Myocyte (in vitro differentiated cells): ENCODE data around the gene NUDC. TPM values are rescaled to one million over a fixed set of nuclear protein-coding genes. Genes with fewer than 3 reads are reported as not detected.

ENCODE experiments used
- DNase-seq: peaks from one replicate; pipeline ENCODE4 v3.0.0-alpha.2; 2012; ENCODE audit warnings: low read depth
- total RNA-seq: library from RNA; depleted of rRNA; stranded (reverse); fragments of >200 nt; gene quantifications from 2 replicates; pipeline ENCODE4 v1.2.3, GENCODE V29; 2014

NUDC gene
- total RNA-seq, 1 donor from 2014 or later: 43.0 TPM

DNA sequence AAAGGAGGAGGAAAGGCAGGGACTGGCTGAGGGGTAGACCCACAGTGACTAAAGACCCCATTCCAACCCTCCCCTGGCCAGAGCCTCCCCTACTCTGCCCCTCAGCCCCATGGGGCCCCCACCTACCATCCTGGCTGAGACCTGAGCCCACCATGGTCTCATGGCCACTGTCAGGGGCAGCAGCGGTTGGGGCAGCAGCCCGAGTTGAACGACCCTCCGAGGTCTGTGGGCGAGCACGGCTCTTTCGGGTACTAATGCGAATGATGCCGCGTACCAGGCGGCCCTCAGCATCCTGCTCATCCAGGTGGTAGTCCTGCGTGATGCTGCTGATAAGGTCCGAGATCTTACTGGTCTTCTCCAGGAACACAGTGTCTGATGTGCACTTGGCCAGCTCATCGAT lies 29.7 kb downstream of the NUDC start:
- DNase-seq: no peak

- no peak for DNase-seq
Measured at GRCh38 chr1:26951821-26952497, 30.4 kb downstream of the NUDC start.

- no peak for DNase-seq
Measured at GRCh38 chr1:26953374-26953773, 31.8 kb downstream of the NUDC start.

- no peak for DNase-seq
Measured at GRCh38 chr1:26956321-26956720, 34.8 kb downstream of the NUDC start.

- DNase-seq: no peak
Measured at GRCh38 chr1:26957306-26957705, 35.8 kb downstream of the NUDC start.

DNA sequence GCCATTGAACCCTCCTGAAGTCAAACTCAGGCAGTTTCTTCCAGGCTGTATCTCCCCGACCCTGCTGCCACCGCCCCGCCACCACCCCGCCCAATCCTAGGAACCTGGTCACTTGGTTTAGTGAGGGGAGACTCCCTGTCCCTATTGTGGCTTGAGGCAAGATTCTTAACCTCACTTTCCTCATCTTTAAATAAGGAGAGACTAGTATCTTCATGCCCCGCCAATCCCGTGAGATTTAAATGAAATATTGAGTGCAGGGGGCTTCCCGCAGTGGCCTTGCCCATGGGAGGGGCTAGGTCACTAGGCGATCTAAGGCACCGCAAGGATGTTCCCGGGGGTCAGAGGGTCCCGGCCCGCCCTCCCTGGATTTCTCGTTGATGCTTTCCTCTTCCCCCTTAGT lies 37.7 kb downstream of the NUDC start:
- no peak for DNase-seq

GRCh38 chr1:26959722-26960624 lies 38.4 kb downstream of the NUDC start, which contains the start of gene KDF1:
Gene KDF1 (minus strand): TSS chr1:26960468. CDS start chr1:26952380, 8,088 bp downstream.
- DNase-seq: no peak

DNA sequence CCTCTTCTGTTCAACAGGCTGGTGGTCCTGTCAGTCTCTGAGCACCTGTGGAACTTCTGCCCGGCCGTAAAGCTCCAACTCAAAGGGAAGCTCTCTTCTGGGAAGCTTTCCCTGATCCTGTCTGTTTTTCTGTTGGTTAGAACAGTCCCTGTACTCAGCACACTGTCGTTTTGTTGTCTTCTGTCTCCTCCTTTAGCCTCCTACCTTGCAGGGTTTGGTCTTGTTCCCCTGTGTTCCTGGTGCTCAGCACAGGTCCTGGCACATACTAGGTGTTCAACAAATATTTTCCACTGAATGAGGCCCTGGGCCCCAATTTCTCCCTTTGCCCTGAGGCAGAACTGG lies 39.1 kb downstream of the NUDC start:
- DNase-seq: no peak

GRCh38 chr1:26961826-26962225 lies 40.3 kb downstream of the NUDC start:
- DNase-seq: peak; percentile 14

- no peak for DNase-seq
Measured at GRCh38 chr1:26965213-26965612, 43.7 kb downstream of the NUDC start.

GRCh38 chr1:26965628-26966027 lies 44.1 kb downstream of the NUDC start:
- no peak for DNase-seq

- DNase-seq: peak; percentile 17
Measured at GRCh38 chr1:26970810-26971209, 49.3 kb downstream of the NUDC start.

DNA sequence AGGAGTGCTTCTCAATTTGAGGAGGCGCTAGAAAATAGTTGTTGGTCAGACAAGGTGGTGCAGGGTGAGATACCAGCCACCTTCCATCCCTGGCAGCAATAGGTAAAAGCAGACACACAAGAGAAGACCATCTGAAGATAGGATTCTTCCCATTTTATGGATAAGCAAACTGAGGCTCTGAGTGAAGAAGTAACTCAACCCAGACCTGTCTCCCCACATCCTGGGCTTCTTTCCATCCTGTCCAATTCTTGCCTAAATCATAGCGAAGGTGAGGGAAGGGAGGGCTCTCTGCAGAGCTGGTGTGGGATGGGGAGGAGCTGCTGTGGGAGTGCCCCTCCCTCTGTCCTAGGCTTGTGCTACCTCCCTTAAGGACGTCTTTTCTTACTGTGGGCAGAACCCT lies 50.0 kb downstream of the NUDC start:
- DNase-seq: no peak

DNA sequence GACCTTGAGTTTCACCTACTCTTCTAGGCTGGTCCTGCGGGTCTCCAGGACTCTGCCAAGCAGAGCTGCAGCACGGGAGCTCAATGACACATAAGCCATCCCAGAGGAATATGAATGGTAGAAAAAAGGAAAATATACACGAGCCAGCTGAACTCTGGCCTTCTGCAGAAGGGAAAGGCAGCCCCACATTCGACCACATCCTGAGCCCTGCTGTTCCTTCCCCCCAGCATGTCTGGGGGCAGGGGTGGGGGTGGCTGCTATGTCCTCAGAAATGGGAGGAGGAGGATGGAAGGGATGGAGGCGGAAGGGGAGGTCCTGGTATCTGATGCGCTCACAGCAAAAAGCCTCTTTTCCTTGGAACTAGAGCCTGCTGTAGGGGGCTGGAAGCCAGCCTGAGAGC lies 50.8 kb downstream of the NUDC start:
- DNase-seq: no peak

- DNase-seq: no peak
Measured at GRCh38 chr1:26972821-26973220, 51.3 kb downstream of the NUDC start.

DNA sequence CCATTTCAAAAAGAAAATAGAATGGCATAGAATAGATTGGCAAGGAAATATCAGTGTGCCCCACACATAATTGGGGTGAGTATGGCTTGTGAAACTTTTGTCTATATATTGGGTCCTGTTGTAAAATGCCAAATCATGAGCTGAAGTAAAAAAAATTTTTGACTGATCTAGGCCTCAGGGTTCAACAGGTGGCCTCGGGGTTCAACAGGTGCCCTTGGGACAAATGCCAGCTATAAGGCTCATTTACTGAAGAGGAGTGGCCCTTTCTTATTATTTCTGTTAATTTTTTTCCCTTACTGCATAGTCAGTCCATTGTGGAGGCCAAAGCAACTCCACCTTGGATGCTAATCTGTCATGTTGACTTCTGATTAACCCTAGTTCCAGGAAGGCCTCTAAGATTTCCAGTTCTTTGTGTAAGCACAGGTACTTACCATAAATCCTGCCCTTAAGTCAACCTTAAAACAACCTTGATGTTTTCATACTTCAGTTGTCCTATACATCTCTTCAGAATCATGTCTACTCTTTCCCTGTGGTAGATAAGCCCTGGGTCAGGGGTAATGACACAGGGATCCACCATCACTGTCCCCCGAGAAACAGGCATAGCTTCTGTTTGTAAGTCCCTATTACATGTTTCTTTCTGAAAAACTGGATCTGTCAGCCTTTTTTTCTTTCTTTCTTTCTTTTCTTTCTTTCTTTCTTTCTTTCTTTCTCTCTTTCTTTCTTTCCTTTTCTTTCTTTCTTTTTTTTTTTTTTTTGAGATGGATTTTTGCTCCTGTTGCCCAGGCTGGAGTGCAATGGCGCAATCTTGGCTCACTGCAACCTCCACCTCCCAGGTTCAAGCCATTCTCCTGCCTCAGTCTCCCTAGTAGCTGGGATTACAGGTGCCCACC lies 55.3 kb downstream of the NUDC start:
- no peak for DNase-seq

DNA sequence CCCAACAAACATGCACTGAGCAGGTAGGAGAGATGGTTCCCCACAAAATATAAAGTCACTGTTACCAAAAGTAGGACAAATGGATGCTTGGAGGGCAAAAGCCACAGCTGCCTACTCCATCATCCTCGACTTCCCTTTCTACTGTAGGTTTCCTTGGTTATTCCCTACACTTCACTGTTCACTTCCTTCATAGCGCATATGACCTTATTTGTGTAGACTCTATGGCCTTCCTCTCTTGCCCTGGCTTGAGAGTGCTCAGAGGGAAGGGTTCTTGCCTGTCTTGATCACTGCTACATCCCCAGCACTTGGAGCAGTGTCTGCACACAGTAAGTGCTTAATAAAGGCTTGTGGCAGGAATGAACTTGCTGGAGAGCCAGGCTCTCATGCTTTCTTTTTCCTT lies 57.4 kb downstream of the NUDC start:
- DNase-seq: no peak

- DNase-seq: no peak
Measured at GRCh38 chr1:26981146-26981846, 59.8 kb downstream of the NUDC start.

GRCh38 chr1:26983863-26984262 lies 62.3 kb downstream of the NUDC start:
- no peak for DNase-seq

DNA sequence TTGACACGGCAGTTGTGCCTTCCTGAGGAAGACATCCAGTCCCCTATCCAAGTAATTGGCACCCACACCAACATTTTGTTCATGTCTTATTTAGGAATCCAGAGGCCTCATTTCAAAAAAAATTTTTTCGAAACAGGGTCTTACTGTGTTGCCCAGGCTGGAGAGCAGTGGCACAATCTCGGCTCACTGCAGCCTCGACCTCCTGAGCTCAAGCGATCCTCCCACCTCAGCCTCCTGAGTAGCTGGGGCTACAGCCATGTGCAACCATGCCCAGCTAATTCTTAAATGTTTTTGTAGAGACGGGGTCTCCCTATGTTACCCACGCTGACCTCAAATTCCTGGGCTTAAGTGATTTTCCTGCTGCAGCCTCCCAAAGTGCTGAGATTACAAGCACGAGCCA lies 62.7 kb downstream of the NUDC start:
- DNase-seq: no peak

- no peak for DNase-seq
Measured at GRCh38 chr1:26986658-26987057, 65.1 kb downstream of the NUDC start.
